ENCODE data around the gene FZD7.

FZD7 gene

DNA sequence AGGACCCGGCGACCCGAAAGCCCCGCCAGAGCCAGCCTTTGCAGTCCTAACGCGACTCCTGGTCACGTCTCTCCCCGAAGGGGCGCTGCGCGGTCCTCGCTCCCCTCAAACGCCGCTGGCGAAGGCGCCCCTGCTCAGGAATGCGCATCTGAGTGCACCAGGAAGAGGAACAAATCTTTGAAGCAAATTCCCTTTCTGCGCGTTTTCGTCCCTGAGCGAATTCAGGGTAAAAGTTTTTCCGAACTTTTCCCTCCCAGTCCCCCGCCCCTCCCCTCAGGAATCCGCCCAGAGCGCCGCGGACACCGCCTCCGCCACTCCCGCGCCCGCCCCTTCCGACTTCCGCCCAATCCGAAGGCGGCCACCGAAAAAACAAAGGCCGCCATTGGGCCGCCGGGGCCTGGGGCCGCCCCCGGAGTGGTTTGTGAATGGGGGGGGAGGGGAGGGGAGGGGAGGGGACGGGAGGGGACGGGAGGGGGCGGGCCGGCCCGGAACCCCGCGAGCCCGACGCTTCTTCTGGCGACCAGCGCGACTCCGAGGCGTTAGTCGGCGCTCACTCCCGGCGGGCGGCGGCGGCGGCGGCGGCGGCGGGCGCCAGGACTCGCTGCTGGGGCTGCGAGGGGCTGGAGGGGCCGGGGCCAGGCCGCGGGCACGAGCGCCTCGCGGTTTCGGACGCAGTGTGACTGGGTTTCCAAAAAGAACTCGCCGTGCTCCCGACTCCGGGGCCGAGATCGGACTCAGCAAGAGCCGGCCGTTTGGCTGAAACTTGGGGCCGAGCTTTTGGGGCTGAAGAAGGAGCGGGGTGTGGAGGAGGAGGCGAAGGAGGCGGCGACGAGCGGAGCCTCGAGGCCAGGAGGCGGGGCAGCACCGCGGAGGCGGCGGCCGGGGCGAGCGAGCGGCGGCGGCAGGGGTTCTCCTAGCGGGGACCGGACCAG is at the start of gene FZD7:
Gene FZD7 (plus strand): TSS at position 539 of the 932 bp plus-strand sequence. CDS start 793 bp downstream, outside the sequence.
- Histone ChIP-seq H3K27me3 (ENCODE audit: control insufficient read depth, insufficient read depth, low read length) (no peaks in the 10 kb centered on the region), H3K36me3 (ENCODE audit: control insufficient read depth, low read depth, low read length) (peaks cover 27% of the 10 kb centered on the region), H3K4me1 (ENCODE audit: control insufficient read depth, low read depth, low read length) (peaks cover 25% of the 10 kb centered on the region), H3K27ac (ENCODE audit: low read length) (peak within 1 kb of the TSS; percentile 99), H3K9me3 (ENCODE audit: control insufficient read depth, low read depth, low read length) (no peaks in the 10 kb centered on the region), H3K9ac (ENCODE audit: low read length) (peak within 1 kb of the TSS; percentile 98), H3K4me3 (ENCODE audit: low read length) (peak within 1 kb of the TSS; percentile 96)

- Histone ChIP-seq H3K36me3 (ENCODE audit: control insufficient read depth, low read depth, low read length) (peaks cover 5% of the 10 kb centered on the region), H3K4me3 (ENCODE audit: low read length) (no peak overlapping the region), H3K9me3 (ENCODE audit: control insufficient read depth, low read depth, low read length) (no peaks in the 10 kb centered on the region), H3K4me1 (ENCODE audit: control insufficient read depth, low read depth, low read length) (peaks cover 14% of the 10 kb centered on the region), H3K9ac (ENCODE audit: low read length) (no peak overlapping the region), H3K27me3 (ENCODE audit: control insufficient read depth, insufficient read depth, low read length) (no peaks in the 10 kb centered on the region), H3K27ac (ENCODE audit: low read length) (no peak overlapping the region)
Observed at GRCh38 chr2:201984333-201984732, 49.3 kb upstream of the FZD7 start.

DNA sequence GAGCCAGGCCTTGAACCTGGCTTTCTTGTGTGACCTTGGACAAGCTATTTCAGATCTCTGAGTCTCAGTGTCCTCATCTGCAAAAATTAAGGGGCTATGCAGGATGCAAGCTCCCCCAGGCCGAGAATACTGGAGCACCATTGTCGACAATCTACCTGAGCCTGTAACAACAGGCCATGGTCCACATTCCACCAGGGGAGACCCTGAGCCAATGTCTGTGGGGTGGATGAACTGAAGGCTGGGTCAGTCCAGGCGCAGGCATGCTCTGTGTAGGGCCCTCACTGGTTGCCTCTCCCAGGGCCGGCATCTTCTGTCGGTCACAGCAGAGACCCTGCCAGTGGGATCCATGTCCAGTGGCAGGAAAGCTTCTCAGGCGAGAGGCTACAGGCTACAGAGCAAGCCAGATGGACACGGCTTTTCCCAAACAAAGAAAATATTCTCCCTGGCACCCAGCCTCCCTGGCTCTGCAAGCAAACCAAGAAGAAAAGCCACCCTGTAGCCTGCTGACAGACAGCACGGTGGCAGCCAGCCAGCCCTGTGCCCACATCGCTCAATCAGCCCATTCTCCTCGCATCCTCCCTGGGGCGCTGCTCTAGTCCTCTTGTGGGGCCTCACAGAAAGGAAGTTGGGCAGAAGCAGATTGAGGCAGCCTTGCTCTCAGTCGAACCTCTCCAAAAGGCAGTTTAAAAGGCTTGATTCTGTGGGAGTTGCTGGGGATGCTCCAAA is 48.7 kb upstream of the FZD7 start:
- Histone ChIP-seq H3K9ac (ENCODE audit: low read length) (no peak overlapping the region), H3K9me3 (ENCODE audit: control insufficient read depth, low read depth, low read length) (no peaks in the 10 kb centered on the region), H3K36me3 (ENCODE audit: control insufficient read depth, low read depth, low read length) (peaks cover 5% of the 10 kb centered on the region), H3K4me3 (ENCODE audit: low read length) (no peak overlapping the region), H3K27ac (ENCODE audit: low read length) (no peak overlapping the region), H3K4me1 (ENCODE audit: control insufficient read depth, low read depth, low read length) (peaks cover 14% of the 10 kb centered on the region), H3K27me3 (ENCODE audit: control insufficient read depth, insufficient read depth, low read length) (no peaks in the 10 kb centered on the region)

DNA sequence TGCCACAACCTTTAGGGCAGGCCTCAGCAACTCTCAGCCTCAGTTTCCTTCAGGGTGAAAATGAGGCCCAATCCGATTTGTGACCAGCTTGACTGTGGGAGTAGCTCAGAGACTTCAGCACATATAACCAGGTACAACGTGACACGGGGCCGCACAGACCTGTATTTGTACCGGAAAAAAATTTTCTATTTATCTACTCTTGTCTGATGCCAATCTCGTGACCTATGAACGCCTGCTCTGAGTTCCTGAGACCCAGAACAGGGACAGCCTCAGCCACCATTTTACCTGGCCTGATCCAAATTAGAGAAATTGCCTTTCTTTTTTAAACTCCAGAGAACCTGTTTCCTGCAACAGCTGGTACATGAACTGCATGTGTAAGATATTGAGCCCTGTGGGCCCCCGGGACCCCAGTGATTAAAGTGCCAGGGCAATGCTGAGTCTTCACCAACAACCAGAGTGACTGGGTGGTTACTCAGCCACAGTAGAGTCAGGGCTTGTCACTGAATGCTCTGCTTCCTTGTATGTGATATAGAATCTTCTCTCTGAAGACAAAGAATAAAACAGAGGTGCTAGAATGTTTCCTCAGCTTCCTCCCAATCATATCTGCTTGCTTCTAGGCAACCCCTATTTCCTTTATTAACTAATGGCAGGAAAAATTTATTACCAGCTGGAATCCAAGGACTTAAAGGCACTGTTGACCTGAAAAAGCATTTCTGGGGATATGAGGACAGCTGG is 47.8 kb upstream of the FZD7 start:
- Histone ChIP-seq H3K4me3 (ENCODE audit: low read length) (no peak overlapping the region), H3K27me3 (ENCODE audit: control insufficient read depth, insufficient read depth, low read length) (no peaks in the 10 kb centered on the region), H3K4me1 (ENCODE audit: control insufficient read depth, low read depth, low read length) (peaks cover 14% of the 10 kb centered on the region), H3K9me3 (ENCODE audit: control insufficient read depth, low read depth, low read length) (no peaks in the 10 kb centered on the region), H3K27ac (ENCODE audit: low read length) (no peak overlapping the region), H3K36me3 (ENCODE audit: control insufficient read depth, low read depth, low read length) (peaks cover 5% of the 10 kb centered on the region), H3K9ac (ENCODE audit: low read length) (no peak overlapping the region)

- no peaks in the 10 kb centered on the region for H3K27me3 ChIP-seq (ENCODE audit: control insufficient read depth, insufficient read depth, low read length)
- no peak overlapping the region for H3K4me3 ChIP-seq (ENCODE audit: low read length)
- no peak overlapping the region for H3K27ac ChIP-seq (ENCODE audit: low read length)
- peaks cover 5% of the 10 kb centered on the region for H3K36me3 ChIP-seq (ENCODE audit: control insufficient read depth, low read depth, low read length)
- no peak overlapping the region for H3K9ac ChIP-seq (ENCODE audit: low read length)
- peaks cover 16% of the 10 kb centered on the region for H3K4me1 ChIP-seq (ENCODE audit: control insufficient read depth, low read depth, low read length)
- H3K9me3 ChIP-seq (ENCODE audit: control insufficient read depth, low read depth, low read length) = no peaks in the 10 kb centered on the region
Observed at GRCh38 chr2:201986463-201986735, 47.3 kb upstream of the FZD7 start.

- H3K9ac ChIP-seq (ENCODE audit: low read length) = no peak overlapping the region
- H3K4me1 ChIP-seq (ENCODE audit: control insufficient read depth, low read depth, low read length) = peaks cover 21% of the 10 kb centered on the region
- no peaks in the 10 kb centered on the region for H3K27me3 ChIP-seq (ENCODE audit: control insufficient read depth, insufficient read depth, low read length)
- H3K36me3 ChIP-seq (ENCODE audit: control insufficient read depth, low read depth, low read length) = no peaks in the 10 kb centered on the region
- H3K4me3 ChIP-seq (ENCODE audit: low read length) = no peak overlapping the region
- H3K9me3 ChIP-seq (ENCODE audit: control insufficient read depth, low read depth, low read length) = no peaks in the 10 kb centered on the region
- no peak overlapping the region for H3K27ac ChIP-seq (ENCODE audit: low read length)
Observed at GRCh38 chr2:201987426-201987825, 46.2 kb upstream of the FZD7 start.

- H3K27ac ChIP-seq (ENCODE audit: low read length) = no peak overlapping the region
- H3K9me3 ChIP-seq (ENCODE audit: control insufficient read depth, low read depth, low read length) = no peaks in the 10 kb centered on the region
Observed at GRCh38 chr2:201990069-201990468, 43.6 kb upstream of the FZD7 start.

DNA sequence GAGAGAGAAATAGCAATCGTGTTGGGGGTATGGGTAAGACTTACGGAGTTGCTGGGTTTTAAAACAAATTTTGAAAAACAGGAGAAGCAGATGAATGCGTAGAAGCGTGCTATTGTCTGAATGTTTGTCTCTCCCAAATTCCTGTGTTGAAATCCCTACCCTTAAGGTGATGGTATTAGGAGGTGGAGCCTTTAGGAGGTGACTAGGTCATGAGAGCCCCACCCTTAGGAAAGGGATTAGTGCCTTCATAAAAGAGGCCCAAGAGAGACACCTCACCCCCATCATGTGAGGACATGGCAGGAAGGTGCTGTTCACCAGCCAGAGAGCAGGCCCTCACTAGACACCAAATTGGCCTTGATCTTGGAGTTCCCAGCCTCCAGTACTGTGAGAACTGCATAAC is 40.7 kb upstream of the FZD7 start:
- H3K27me3 ChIP-seq (ENCODE audit: control insufficient read depth, insufficient read depth, low read length) = no peaks in the 10 kb centered on the region
- H3K4me1 ChIP-seq (ENCODE audit: control insufficient read depth, low read depth, low read length) = peaks cover 42% of the 10 kb centered on the region
- H3K9ac ChIP-seq (ENCODE audit: low read length) = no peak overlapping the region
- H3K4me3 ChIP-seq (ENCODE audit: low read length) = no peak overlapping the region
- H3K27ac ChIP-seq (ENCODE audit: low read length) = no peak overlapping the region
- no peaks in the 10 kb centered on the region for H3K36me3 ChIP-seq (ENCODE audit: control insufficient read depth, low read depth, low read length)
- no peaks in the 10 kb centered on the region for H3K9me3 ChIP-seq (ENCODE audit: control insufficient read depth, low read depth, low read length)

More at GRCh38 chr2:201990069-201990468, 43.6 kb upstream of the FZD7 start:
- Histone ChIP-seq H3K27me3 (ENCODE audit: control insufficient read depth, insufficient read depth, low read length) (no peaks in the 10 kb centered on the region), H3K36me3 (ENCODE audit: control insufficient read depth, low read depth, low read length) (no peaks in the 10 kb centered on the region), H3K9ac (ENCODE audit: low read length) (no peak overlapping the region), H3K4me3 (ENCODE audit: low read length) (no peak overlapping the region), H3K4me1 (ENCODE audit: control insufficient read depth, low read depth, low read length) (peaks cover 20% of the 10 kb centered on the region)

DNA sequence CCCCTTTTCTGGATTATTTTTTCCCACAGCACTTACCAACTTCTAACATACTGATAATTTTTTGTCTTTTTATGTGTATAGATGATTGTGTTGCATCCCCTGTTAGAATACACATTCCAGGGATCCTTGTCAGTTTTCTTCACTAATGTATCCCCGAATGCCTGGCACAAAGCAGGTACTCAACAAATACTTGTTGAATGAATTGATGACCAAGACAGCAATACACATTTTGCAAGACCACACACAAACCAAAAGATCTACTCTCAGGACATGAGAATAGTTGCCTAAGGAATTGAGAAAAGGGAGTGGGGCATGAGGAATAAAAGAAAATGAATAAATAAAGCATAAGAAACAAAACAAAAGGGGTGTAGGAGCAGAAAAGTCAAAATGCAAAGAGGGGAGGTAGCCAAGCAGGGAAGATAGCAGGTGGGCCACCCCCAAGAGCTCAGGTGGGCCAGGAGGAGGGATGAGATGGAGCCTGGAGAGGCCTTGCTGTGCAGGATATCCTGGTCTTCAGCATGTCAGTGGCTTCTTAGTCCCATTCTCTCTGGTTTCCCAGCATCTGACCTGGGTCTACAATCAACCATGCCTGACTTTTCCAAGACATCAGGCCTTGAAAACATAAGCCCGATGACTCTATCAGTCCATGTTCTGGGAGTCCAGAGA is 38.5 kb upstream of the FZD7 start:
- Histone ChIP-seq H3K36me3 (ENCODE audit: control insufficient read depth, low read depth, low read length) (no peaks in the 10 kb centered on the region), H3K9ac (ENCODE audit: low read length) (no peak overlapping the region), H3K4me3 (ENCODE audit: low read length) (no peak overlapping the region), H3K27me3 (ENCODE audit: control insufficient read depth, insufficient read depth, low read length) (no peaks in the 10 kb centered on the region), H3K4me1 (ENCODE audit: control insufficient read depth, low read depth, low read length) (peaks cover 42% of the 10 kb centered on the region), H3K27ac (ENCODE audit: low read length) (no peak overlapping the region), H3K9me3 (ENCODE audit: control insufficient read depth, low read depth, low read length) (no peaks in the 10 kb centered on the region)

DNA sequence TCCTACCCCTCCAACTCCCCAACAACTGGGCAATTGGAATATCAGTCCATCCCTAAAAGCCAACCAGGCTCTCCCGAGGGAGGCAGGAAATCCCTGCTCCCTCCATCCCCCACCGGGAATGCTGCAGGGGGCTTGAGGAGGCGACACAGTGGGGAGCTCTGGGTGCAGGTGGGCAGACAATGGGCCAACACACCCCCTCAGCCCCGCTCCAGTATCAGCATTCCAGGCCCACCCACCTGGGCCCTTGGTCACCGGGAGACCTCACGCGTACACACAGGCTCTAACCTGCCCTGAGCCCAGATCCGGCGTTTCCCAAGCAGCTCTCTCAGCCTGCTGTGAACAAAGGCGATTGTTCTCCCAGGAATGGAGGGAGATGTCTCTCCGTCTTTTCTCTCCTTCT is 37.6 kb upstream of the FZD7 start:
- Histone ChIP-seq H3K4me3 (ENCODE audit: low read length) (peak overlapping the region; percentile 16), H3K4me1 (ENCODE audit: control insufficient read depth, low read depth, low read length) (peaks cover 42% of the 10 kb centered on the region), H3K9me3 (ENCODE audit: control insufficient read depth, low read depth, low read length) (no peaks in the 10 kb centered on the region), H3K27me3 (ENCODE audit: control insufficient read depth, insufficient read depth, low read length) (no peaks in the 10 kb centered on the region), H3K36me3 (ENCODE audit: control insufficient read depth, low read depth, low read length) (no peaks in the 10 kb centered on the region), H3K9ac (ENCODE audit: low read length) (peak overlapping the region; percentile 48), H3K27ac (ENCODE audit: low read length) (no peak overlapping the region)

All from iPS-18a (cell line).